SJSA1 (cell line): ENCODE measurements around the gene VSIG10L2. TPM values are rescaled to one million over a fixed set of nuclear protein-coding genes. Genes with fewer than 3 reads are reported as not detected.

Experiments
- DNase-seq, 2 experiments: peaks; one replicate each; pipeline ENCODE4 v3.0.0-alpha.2; 2015 to 2020; ENCODE audit warnings: low spot score in 2 of 2, low read depth in 1 of 2
- H3K27ac ChIP-seq: fragments of 250-450 bp; sonication (Bioruptor Pico); 2 replicates; pipeline ENCODE4 v1.5.1; 2020; ENCODE audit warnings: mild to moderate bottlenecking, moderate library complexity
- H3K27me3 ChIP-seq: fragments of 250-450 bp; sonication (Bioruptor Pico); replicated peaks from 2 replicates; pipeline ENCODE4 v1.5.1; 2020; ENCODE audit warnings: mild to moderate bottlenecking, moderate library complexity
- H3K36me3 ChIP-seq: fragments of 250-450 bp; sonication (Bioruptor Pico); 2 replicates; pipeline ENCODE4 v1.5.1; 2020; ENCODE audit warnings: mild to moderate bottlenecking
- H3K4me1 ChIP-seq: fragments of 250-450 bp; sonication (Bioruptor Pico); replicated peaks from 2 replicates; pipeline ENCODE4 v1.6.1; 2021; ENCODE audit warnings: mild to moderate bottlenecking
- H3K4me3 ChIP-seq: fragments of 250-450 bp; sonication (Bioruptor Pico); 2 replicates; pipeline ENCODE4 v1.5.1; 2020; ENCODE audit warnings: mild to moderate bottlenecking
- H3K9me3 ChIP-seq: fragments of 250-450 bp; sonication (Bioruptor Pico); replicated peaks from 2 replicates; pipeline ENCODE4 v1.5.1; 2020; ENCODE audit warnings: mild to moderate bottlenecking
- total RNA-seq: library from RNA; depleted of rRNA; stranded (reverse); fragments of >200 nt; shearing (Covaris generic); gene quantifications from 2 replicates; pipeline ENCODE4 v1.2.3, GENCODE V29; 2014

The VSIG10L2 gene
- total RNA-seq, 1 experiment from 2014 or later = not detected

GRCh38 chr11:125935056-125935455, 10.8 kb upstream of the VSIG10L2 start:
- Histone ChIP-seq H3K27me3 (no peaks in the 10 kb centered on the region), H3K36me3 (no peaks in the 10 kb centered on the region), H3K27ac (no peak overlapping the region), H3K4me1 (no peaks in the 10 kb centered on the region), H3K4me3 (no peak overlapping the region), H3K9me3 (no peaks in the 10 kb centered on the region)
- DNase-seq = no peak

DNA sequence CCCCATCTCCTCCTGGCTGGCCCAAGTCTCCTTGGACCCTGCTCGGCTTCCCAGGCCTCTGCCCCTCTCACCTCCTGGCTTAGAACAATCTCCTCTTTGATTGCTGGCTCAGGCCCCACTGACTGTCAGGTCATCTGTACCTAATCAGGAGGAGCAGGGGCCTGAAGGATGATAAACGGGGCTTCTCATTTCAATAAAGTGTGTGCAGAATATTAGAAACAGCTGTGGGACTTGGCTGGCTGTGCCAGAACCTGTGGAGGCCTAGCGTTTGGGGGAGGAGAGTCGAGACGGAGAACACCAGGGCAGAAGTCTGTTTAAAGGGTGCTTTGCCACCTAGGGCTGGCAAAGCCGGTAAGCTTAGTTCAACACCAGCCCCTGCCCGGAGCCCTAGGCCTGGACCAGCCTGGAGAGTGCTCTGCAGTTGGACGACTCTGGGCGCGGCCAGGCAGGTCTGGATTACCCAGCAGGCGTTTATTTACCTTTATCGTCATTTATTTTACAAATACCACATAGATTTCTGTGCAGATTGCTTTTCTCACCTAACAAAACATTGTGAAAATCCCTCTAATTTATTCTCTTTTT, 10.1 kb upstream of the VSIG10L2 start:
- Histone ChIP-seq H3K27me3 (no peaks in the 10 kb centered on the region), H3K9me3 (no peaks in the 10 kb centered on the region), H3K36me3 (no peaks in the 10 kb centered on the region), H3K4me3 (no peak overlapping the region), H3K4me1 (no peaks in the 10 kb centered on the region), H3K27ac (no peak overlapping the region)
- DNase-seq = no peak

- no peaks in the 10 kb centered on the region for H3K4me1 ChIP-seq
Measured at GRCh38 chr11:125938418-125938817, 7.4 kb upstream of the VSIG10L2 start.

GRCh38 chr11:125939081-125939521, 6.7 kb upstream of the VSIG10L2 start:
- DNase-seq = no peak
- no peaks in the 10 kb centered on the region for H3K36me3 ChIP-seq
- no peaks in the 10 kb centered on the region for H3K4me1 ChIP-seq
- H3K4me3 ChIP-seq = no peak overlapping the region
- no peaks in the 10 kb centered on the region for H3K27me3 ChIP-seq
- H3K9me3 ChIP-seq = no peaks in the 10 kb centered on the region
- no peak overlapping the region for H3K27ac ChIP-seq

More at GRCh38 chr11:125938418-125938817, 7.4 kb upstream of the VSIG10L2 start:
- H3K4me3 ChIP-seq = no peak overlapping the region
- no peaks in the 10 kb centered on the region for H3K27me3 ChIP-seq
- no peak for DNase-seq
- no peak overlapping the region for H3K27ac ChIP-seq
- H3K36me3 ChIP-seq = no peaks in the 10 kb centered on the region
- no peaks in the 10 kb centered on the region for H3K9me3 ChIP-seq

DNA sequence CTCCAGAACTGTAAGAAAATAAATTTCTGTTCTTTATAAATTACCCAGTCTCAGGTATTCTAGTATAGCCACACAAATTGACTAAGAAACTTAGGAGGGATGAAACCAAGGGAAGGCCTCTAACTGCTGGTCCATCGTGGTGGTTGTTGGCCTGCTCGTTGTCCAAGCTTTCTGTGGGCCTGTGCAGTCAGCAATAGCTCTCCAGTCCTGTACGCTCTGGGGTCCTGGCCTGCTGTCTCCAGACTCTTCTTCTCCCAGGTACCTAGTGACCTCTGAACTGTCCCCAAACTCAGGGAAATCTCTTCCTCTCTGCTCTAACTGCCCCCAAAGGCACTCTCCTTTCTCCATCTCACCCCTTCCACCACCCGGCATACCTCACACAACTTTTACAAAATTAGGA, 5.7 kb upstream of the VSIG10L2 start:
- H3K27ac ChIP-seq = no peak overlapping the region
- no peak for DNase-seq
- no peaks in the 10 kb centered on the region for H3K27me3 ChIP-seq
- no peaks in the 10 kb centered on the region for H3K36me3 ChIP-seq
- no peaks in the 10 kb centered on the region for H3K9me3 ChIP-seq
- no peaks in the 10 kb centered on the region for H3K4me1 ChIP-seq
- H3K4me3 ChIP-seq = no peak overlapping the region

DNA sequence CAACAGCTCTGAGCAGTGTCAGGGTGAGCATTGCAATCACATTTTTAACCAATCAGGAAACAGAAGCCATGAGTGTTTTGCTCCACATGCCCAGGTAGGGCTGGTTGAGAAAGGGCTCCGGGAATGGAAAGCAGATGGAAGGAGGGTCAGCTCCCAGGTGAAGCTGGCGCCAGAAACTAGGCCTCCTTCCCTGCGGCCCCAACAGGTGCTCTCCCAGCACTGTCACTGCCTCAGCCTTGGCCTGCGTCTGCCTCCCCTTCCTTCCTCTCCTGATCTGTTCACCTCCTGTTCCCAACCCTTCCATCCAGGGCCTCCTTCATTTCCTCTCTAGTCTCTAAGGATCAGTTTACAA, 4.6 kb upstream of the VSIG10L2 start:
- Histone ChIP-seq H3K4me1 (no peaks in the 10 kb centered on the region), H3K9me3 (no peaks in the 10 kb centered on the region), H3K36me3 (no peaks in the 10 kb centered on the region), H3K27ac (no peak overlapping the region), H3K4me3 (no peak overlapping the region), H3K27me3 (no peaks in the 10 kb centered on the region)
- DNase-seq = no peak

DNA sequence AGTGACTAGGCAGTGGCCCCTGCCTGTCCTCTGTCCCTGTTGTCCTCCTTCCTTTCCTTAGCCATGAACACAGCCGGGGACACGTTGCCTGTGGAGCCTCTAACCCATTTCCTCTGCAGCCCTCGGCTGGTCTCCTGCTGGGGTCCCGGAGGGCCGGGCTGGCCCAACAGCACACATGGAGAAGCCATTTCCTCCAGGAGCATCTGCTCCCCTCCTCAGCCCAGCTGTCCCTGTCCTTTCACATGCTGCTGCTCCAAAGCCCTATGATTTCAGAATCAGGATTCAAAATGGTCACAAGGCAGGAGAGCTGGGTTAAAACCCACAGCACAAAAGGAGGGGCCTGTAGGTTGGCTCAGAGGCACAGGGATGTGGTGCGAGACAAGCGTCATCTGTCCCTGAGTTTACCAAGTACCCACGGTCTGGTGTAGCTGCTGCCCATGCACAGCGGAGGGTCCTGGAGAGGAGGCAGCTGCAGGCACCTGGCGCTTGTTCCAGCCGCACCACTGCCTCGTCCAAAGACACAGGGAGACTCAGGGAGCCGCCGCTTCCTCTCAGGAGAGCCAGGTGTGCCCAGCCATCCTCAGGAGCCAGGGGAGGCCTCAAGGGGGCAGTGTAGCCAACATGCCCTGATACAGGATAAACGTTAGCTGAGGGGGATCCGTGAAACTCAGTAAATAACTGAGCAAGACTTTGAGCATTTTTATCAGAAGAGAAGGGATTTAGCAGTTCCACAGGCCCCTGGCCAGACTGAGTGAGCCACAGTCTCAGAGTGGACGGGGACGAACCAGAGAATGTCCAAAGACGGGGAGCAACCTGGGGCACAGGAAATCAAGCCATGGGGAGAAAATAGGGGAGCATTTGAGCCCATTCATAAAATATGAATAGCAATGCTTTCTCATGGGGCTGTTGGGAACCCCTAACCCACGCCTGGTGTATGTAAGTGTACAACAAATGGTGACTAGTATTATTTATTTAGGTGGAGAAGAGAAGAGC, 3.9 kb upstream of the VSIG10L2 start:
- no peaks in the 10 kb centered on the region for H3K9me3 ChIP-seq
- H3K27ac ChIP-seq = no peak overlapping the region
- no peaks in the 10 kb centered on the region for H3K36me3 ChIP-seq
- DNase-seq = no peak
- no peaks in the 10 kb centered on the region for H3K4me1 ChIP-seq
- no peak overlapping the region for H3K4me3 ChIP-seq
- no peaks in the 10 kb centered on the region for H3K27me3 ChIP-seq

GRCh38 chr11:125942771-125943428, 2.9 kb upstream of the VSIG10L2 start:
- Histone ChIP-seq H3K4me1 (no peaks in the 10 kb centered on the region), H3K4me3 (no peak overlapping the region), H3K36me3 (no peaks in the 10 kb centered on the region), H3K27ac (no peak overlapping the region), H3K9me3 (no peaks in the 10 kb centered on the region), H3K27me3 (no peaks in the 10 kb centered on the region)
- no peak for DNase-seq

GRCh38 chr11:125943661-125944349, 2.0 kb upstream of the VSIG10L2 start:
- no peaks in the 10 kb centered on the region for H3K27me3 ChIP-seq
- no peak overlapping the region for H3K27ac ChIP-seq
- H3K4me3 ChIP-seq = no peak overlapping the region
- no peaks in the 10 kb centered on the region for H3K9me3 ChIP-seq
- no peaks in the 10 kb centered on the region for H3K36me3 ChIP-seq
- no peak for DNase-seq
- no peaks in the 10 kb centered on the region for H3K4me1 ChIP-seq

DNA sequence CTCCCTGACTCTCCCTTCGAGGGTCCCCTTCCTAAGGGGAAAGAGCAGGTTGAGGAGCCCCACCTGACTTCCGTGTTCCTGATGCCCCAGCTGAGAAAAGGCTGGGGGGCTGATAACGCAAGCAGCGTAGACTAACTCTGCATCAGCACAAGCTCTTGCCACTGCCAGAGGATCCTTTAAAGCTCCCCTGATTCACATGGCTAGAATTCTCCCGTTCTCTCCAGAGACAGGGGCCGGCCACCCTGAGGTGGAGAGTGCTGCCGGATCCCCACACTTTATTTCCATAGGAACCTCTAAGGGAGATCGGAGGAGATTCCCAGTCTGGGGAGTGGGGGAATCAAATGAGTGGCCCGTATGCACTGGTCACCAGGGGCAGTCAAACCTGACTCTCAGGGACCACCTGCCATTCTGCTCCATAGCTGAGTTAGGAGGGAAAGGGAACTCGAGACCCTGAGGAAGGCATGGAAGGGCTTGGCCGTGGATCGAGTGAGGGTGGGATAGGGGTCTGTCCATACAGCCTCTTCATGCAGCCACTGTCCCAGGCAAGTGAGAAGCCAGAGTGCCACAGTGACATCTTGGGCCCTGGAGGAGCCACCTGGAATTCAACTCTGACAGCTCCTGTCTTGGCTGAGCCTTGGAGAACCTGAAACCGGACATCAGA, 1.4 kb upstream of the VSIG10L2 start:
- no peak for DNase-seq
- Histone ChIP-seq H3K27ac (no peak overlapping the region), H3K4me3 (no peak overlapping the region), H3K36me3 (no peaks in the 10 kb centered on the region), H3K9me3 (no peaks in the 10 kb centered on the region), H3K27me3 (no peaks in the 10 kb centered on the region), H3K4me1 (no peaks in the 10 kb centered on the region)

- Histone ChIP-seq H3K27me3 (no peaks in the 10 kb centered on the region), H3K27ac (no peak overlapping the region), H3K4me3 (no peak overlapping the region), H3K36me3 (no peaks in the 10 kb centered on the region), H3K9me3 (no peaks in the 10 kb centered on the region), H3K4me1 (no peaks in the 10 kb centered on the region)
- DNase-seq = no peak
Measured at GRCh38 chr11:125945011-125945796, 640 bp upstream of the VSIG10L2 start.

GRCh38 chr11:125946712-125947418, 1.0 kb downstream of the VSIG10L2 start:
- Histone ChIP-seq H3K9me3 (no peaks in the 10 kb centered on the region), H3K27me3 (no peaks in the 10 kb centered on the region), H3K4me3 (no peak overlapping the region), H3K36me3 (no peaks in the 10 kb centered on the region), H3K4me1 (no peaks in the 10 kb centered on the region), H3K27ac (no peak overlapping the region)
- DNase-seq = no peak
